MCF 10A (cell line): ENCODE data around the gene PLXDC2. TPM values are rescaled to one million over a fixed set of nuclear protein-coding genes. Genes with fewer than 3 reads are reported as not detected.

Experiments
- BruUV-seq: library from RNA; stranded (reverse); fragments of 400-500 nt; replicated peaks from 2 replicates; lab custom pipeline; 2021; lab: Mats Ljungman, UMichigan
- CTCF ChIA-PET: fragments of 300-600 bp; sonication (Branson Sonifier 250); formaldehyde crosslinking; extraction: SDS; loops from one replicate; lab custom pipeline; 2021; ENCODE audit warnings: antibody characterized with exemption, inconsistent platforms; lab: Yijun Ruan, JAX
- POLR2A ChIA-PET: fragments of 300-600, 350-650 bp; sonication (Branson Sonifier 250); formaldehyde crosslinking; extraction: SDS; loops from one replicate; lab custom pipeline; 2020; ENCODE audit warnings: antibody characterized with exemption, inconsistent platforms; lab: Yijun Ruan, JAX
- DNase-seq: peaks from one replicate; pipeline ENCODE4 v3.0.0-alpha.2; 2018; ENCODE audit not compliant: unreplicated experiment
- H3K27ac Mint-ChIP-seq: one replicate; pipeline ENCODE4 v1.8.0; 2022; ENCODE audit warnings: mild to moderate bottlenecking, low read depth, mixed read lengths; ENCODE audit not compliant: unreplicated experiment
- H3K27me3 Mint-ChIP-seq: one replicate; pipeline ENCODE4 v1.8.0; 2022; ENCODE audit warnings: mixed read lengths; ENCODE audit not compliant: insufficient read depth, unreplicated experiment
- H3K36me3 Mint-ChIP-seq: one replicate; pipeline ENCODE4 v1.8.0; 2022; ENCODE audit warnings: mild to moderate bottlenecking, moderate library complexity, mixed read lengths; ENCODE audit not compliant: insufficient read depth, unreplicated experiment
- H3K4me1 Mint-ChIP-seq: one replicate; pipeline ENCODE4 v1.8.0; 2022; ENCODE audit warnings: mixed read lengths; ENCODE audit not compliant: insufficient read depth, unreplicated experiment
- H3K4me3 Mint-ChIP-seq: one replicate; pipeline ENCODE4 v1.8.0; 2022; ENCODE audit warnings: mild to moderate bottlenecking, moderate library complexity, mixed read lengths; ENCODE audit not compliant: unreplicated experiment
- H3K9me3 Mint-ChIP-seq: one replicate; pipeline ENCODE4 v1.8.0; 2022; ENCODE audit warnings: mixed read lengths; ENCODE audit not compliant: unreplicated experiment
- intact Hi-C: fragments of 100-400 bp; cut with micrococcal nuclease; formaldehyde crosslinking; loops from 2 replicates; pipeline ENCODE4 v1.14.1; 2022
- total RNA-seq: library from RNA; stranded (reverse); gene quantifications from 2 replicates; pipeline ENCODE4 v1.2.3, GENCODE V29; 2022
- TF ChIP-seq, protein P1 (sequence below): fragments of 200-600 bp; IDR thresholded peaks from one replicate; pipeline ENCODE4 v1.8.0; 2022; ENCODE audit warnings: antibody characterized with exemption, mild to moderate bottlenecking; ENCODE audit not compliant: unreplicated experiment

Gene PLXDC2
- total RNA-seq, 1 experiment from 2014 or later = 23.3 TPM

- Mint-ChIP-seq H3K27ac (no peak overlapping the region), H3K36me3 (peaks cover 6% of the 10 kb centered on the region), H3K27me3 (no peaks in the 10 kb centered on the region), H3K9me3 (peaks cover 22% of the 10 kb centered on the region), H3K4me3 (no peak overlapping the region), H3K4me1 (no peaks in the 10 kb centered on the region)
- DNase-seq = no peak
- BruUV-seq = no TSS peak
- ChIA-PET CTCF (interaction anchor here (1.2 to 1.6 kb wide), 2 partner anchors 160 to 167 kb away, joined by 3 read pairs; no protein-coding TSS in a partner anchor), POLR2A (interaction anchor here (0.8 kb wide), 1 partner anchor 22 kb away, joined by 3 read pairs; no protein-coding TSS in a partner anchor)
- intact Hi-C loops = no loop called here
- TF ChIP-seq, protein P1, sequence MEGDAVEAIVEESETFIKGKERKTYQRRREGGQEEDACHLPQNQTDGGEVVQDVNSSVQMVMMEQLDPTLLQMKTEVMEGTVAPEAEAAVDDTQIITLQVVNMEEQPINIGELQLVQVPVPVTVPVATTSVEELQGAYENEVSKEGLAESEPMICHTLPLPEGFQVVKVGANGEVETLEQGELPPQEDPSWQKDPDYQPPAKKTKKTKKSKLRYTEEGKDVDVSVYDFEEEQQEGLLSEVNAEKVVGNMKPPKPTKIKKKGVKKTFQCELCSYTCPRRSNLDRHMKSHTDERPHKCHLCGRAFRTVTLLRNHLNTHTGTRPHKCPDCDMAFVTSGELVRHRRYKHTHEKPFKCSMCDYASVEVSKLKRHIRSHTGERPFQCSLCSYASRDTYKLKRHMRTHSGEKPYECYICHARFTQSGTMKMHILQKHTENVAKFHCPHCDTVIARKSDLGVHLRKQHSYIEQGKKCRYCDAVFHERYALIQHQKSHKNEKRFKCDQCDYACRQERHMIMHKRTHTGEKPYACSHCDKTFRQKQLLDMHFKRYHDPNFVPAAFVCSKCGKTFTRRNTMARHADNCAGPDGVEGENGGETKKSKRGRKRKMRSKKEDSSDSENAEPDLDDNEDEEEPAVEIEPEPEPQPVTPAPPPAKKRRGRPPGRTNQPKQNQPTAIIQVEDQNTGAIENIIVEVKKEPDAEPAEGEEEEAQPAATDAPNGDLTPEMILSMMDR = no peak
Observed at GRCh38 chr10:20048161-20048560, 231.9 kb downstream of the PLXDC2 start.

GRCh38 chr10:20058135-20058534 lies 241.9 kb downstream of the PLXDC2 start:
- Mint-ChIP-seq H3K4me1 (peaks cover 6% of the 10 kb centered on the region), H3K27ac (no peak overlapping the region), H3K9me3 (no peaks in the 10 kb centered on the region), H3K27me3 (no peaks in the 10 kb centered on the region), H3K4me3 (no peak overlapping the region), H3K36me3 (no peaks in the 10 kb centered on the region)
- intact Hi-C loops = no loop called here
- CTCF ChIA-PET = no interaction called here
- DNase-seq = no peak
- BruUV-seq = no TSS peak
- TF ChIP-seq, protein P1 = no peak
- POLR2A ChIA-PET = no interaction called here

- no peak for DNase-seq
- intact Hi-C loops = no loop called here
- H3K27ac Mint-ChIP-seq = no peak overlapping the region
- no TSS peak for BruUV-seq
- CTCF ChIA-PET = interaction anchor here (0.6 to 0.7 kb wide), 2 partner anchors 523 to 1244 kb away, joined by 3 to 4 read pairs; no protein-coding TSS in a partner anchor
- POLR2A ChIA-PET = interaction anchor here (0.9 kb wide), 1 partner anchor 55 kb away, joined by 3 read pairs; no protein-coding TSS in a partner anchor
- no peaks in the 10 kb centered on the region for H3K27me3 Mint-ChIP-seq
- no peak overlapping the region for H3K4me3 Mint-ChIP-seq
- H3K4me1 Mint-ChIP-seq = peaks cover 6% of the 10 kb centered on the region
- TF ChIP-seq, protein P1 = no peak
- no peaks in the 10 kb centered on the region for H3K9me3 Mint-ChIP-seq
- H3K36me3 Mint-ChIP-seq = no peaks in the 10 kb centered on the region
Observed at GRCh38 chr10:20059084-20059835, 243.0 kb downstream of the PLXDC2 start.

DNA sequence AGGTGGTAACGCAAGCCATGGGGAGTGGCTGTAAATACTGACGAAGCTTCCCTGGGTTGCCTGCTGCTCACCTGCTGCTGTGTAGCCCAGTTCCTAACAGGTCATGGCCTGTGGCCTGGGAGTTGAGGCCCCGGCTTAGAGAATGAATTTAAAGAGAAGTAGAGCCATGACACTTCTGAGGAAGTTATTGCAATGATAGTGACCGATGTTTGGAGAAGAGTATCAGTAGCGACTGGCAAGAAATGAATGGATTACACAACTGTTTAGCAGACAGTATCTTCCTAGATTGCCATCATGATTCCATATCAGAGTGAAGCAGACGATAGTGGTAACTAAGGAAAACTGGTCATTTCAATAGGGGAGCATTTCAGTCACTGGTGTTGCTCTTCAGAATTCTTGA lies 249.6 kb downstream of the PLXDC2 start:
- no peaks in the 10 kb centered on the region for H3K27me3 Mint-ChIP-seq
- no peak for DNase-seq
- ChIA-PET POLR2A (no interaction called here), CTCF (interaction anchor here (0.6 to 0.7 kb wide), 2 partner anchors 222 to 703 kb away, joined by 3 read pairs; no protein-coding TSS in a partner anchor)
- TF ChIP-seq, protein P1 = no peak
- H3K4me3 Mint-ChIP-seq = no peak overlapping the region
- H3K27ac Mint-ChIP-seq = no peak overlapping the region
- H3K9me3 Mint-ChIP-seq = peaks cover 8% of the 10 kb centered on the region
- no TSS peak for BruUV-seq
- intact Hi-C loops = no loop called here
- no peaks in the 10 kb centered on the region for H3K4me1 Mint-ChIP-seq
- H3K36me3 Mint-ChIP-seq = peaks cover 8% of the 10 kb centered on the region
